Measurements from ENCODE around the gene B4GALT2. TPM values are rescaled to one million over a fixed set of nuclear protein-coding genes. Genes with fewer than 3 reads are reported as not detected.

The B4GALT2 gene
- total RNA-seq, 1 experiment from 2014 or later: 70.9 TPM

- no peak overlapping the region for H4K91ac ChIP-seq (ENCODE audit: insufficient read length, low read depth, low read length)
- H3T11ph ChIP-seq (ENCODE audit: low read length): no peak overlapping the region
- no peaks in the 10 kb centered on the region for H3K79me2 ChIP-seq (ENCODE audit: insufficient read depth, low read length)
- H2AK5ac ChIP-seq (ENCODE audit: insufficient read length, low read length): no peak overlapping the region
- no peak overlapping the region for H3K27ac Mint-ChIP-seq
- H3K4me1 Mint-ChIP-seq: peaks cover 14 to 18% of the 10 kb centered on the region in 2 experiments
- no peak overlapping the region for H3K23ac ChIP-seq (ENCODE audit: insufficient read length, low read depth, low read length)
- H3K27me3 ChIP-seq (ENCODE audit: insufficient read depth, low read length): no peaks in the 10 kb centered on the region
- no peaks in the 10 kb centered on the region for H4K20me1 ChIP-seq (ENCODE audit: control insufficient read depth, insufficient read depth, insufficient read length)
- no peak overlapping the region for H2AFZ ChIP-seq (ENCODE audit: low read length)
- no peak overlapping the region for H3K4me2 ChIP-seq (ENCODE audit: insufficient read depth, insufficient read length, low read length)
- no CpG with 5 or more reads among the region's 2 CpGs for WGBS (ENCODE audit: extremely low coverage, insufficient read length, low lambda C conversion rate)
- no peak overlapping the region for H4K5ac ChIP-seq (ENCODE audit: insufficient read length, low read depth, low read length)
- no peak overlapping the region for H3K14ac ChIP-seq (ENCODE audit: insufficient read depth, low read length)
- H3K23me2 ChIP-seq (ENCODE audit: insufficient read length, low read depth, low read length, poor library complexity, severe bottlenecking): no peaks in the 10 kb centered on the region
- H3K9me3 Mint-ChIP-seq: no peaks in the 10 kb centered on the region
- no peaks in the 10 kb centered on the region for H3K4me1 ChIP-seq (ENCODE audit: insufficient read depth, low read length)
- H3K27me3 Mint-ChIP-seq (ENCODE audit: low read depth): peaks cover 23% of the 10 kb centered on the region
- no peak overlapping the region for H2BK5ac ChIP-seq (ENCODE audit: insufficient read length, low read length)
- no peaks in the 10 kb centered on the region; a peak in 1 of 7 replicates for H3K36me3 Mint-ChIP-seq (ENCODE audit: insufficient read depth in 1 of 3, low read depth in 3 of 3)
- no peaks in the 10 kb centered on the region for H3K9me3 ChIP-seq (ENCODE audit: control insufficient read depth, low read depth, low read length)
- no peak overlapping the region for H3K9ac ChIP-seq (ENCODE audit: extremely low read depth, insufficient read length, low read length)
- no peak for TF ChIP-seq CTCF (conservative IDR thresholded peaks at IDR 0.05)
- H3K4ac ChIP-seq (ENCODE audit: low read depth, low read length): no peak overlapping the region
- H2BK15ac ChIP-seq (ENCODE audit: low read depth, low read length): no peak overlapping the region
- H3K56ac ChIP-seq (ENCODE audit: insufficient read length, low read depth, low read length): no peak overlapping the region
- no peak for DNase-seq
- H4K8ac ChIP-seq (replicated peaks; ENCODE audit: insufficient read length, low read depth, low read length): no peak overlapping the region
- H3K4me3 Mint-ChIP-seq: no peak overlapping the region
- no peak overlapping the region for H2BK12ac ChIP-seq (ENCODE audit: insufficient read length, low read depth, low read length)
- H2BK20ac ChIP-seq (ENCODE audit: low read depth, low read length, poor library complexity, severe bottlenecking): no peak overlapping the region
- no peak overlapping the region for H3K18ac ChIP-seq (ENCODE audit: insufficient read length, low read depth, low read length)
- H2BK120ac ChIP-seq (ENCODE audit: low read depth, low read length, poor library complexity, severe bottlenecking): no peak overlapping the region
- no peak overlapping the region for H3K27ac ChIP-seq (ENCODE audit: insufficient read length, low read depth, low read length)
- H3K79me1 ChIP-seq (ENCODE audit: insufficient read depth, low read depth, low read length, poor library complexity, severe bottlenecking): no peaks in the 10 kb centered on the region
Measured at GRCh38 chr1:44040418-44040817, 61.4 kb downstream of the B4GALT2 start.

Other genes with a start within 250 kb of the B4GALT2 start
- 10.6 and 11.6 TPM in 2 replicates for gene ARTN, start 45.4 kb upstream of the B4GALT2 start, total RNA-seq (2021)
- 22.0 and 24.5 TPM in 2 replicates for gene IPO13, start 32.3 kb upstream of the B4GALT2 start, total RNA-seq (2021)
- 74.4 and 79.6 TPM in 2 replicates for gene DPH2, start 9.2 kb upstream of the B4GALT2 start, total RNA-seq (2021)
- 127 and 131 TPM in 2 replicates for gene ATP6V0B, start 4.2 kb upstream of the B4GALT2 start, total RNA-seq (2021)
- gene CCDC24, start 12.4 kb downstream of the B4GALT2 start, total RNA-seq (2021): 11.8 and 12.4 TPM in 2 replicates
- 29.5 and 30.1 TPM in 2 replicates for gene SLC6A9, start 52.3 kb downstream of the B4GALT2 start, total RNA-seq (2021)
- 0.09 TPM in 2 replicates for gene KLF17, start 139.6 kb downstream of the B4GALT2 start, total RNA-seq (2021)
- gene KLF18, start 162.4 kb downstream of the B4GALT2 start, total RNA-seq (2021): 0.07 and 0.18 TPM in 2 replicates
- gene DMAP1, start 234.3 kb downstream of the B4GALT2 start, total RNA-seq (2021): 54.7 and 55.3 TPM in 2 replicates